IPS-15b (cell line): ENCODE measurements around the gene BLOC1S3.
"Not testable (repeated sequence)": the region's sequence is repeated elsewhere in the genome, so short reads cannot be mapped to it uniquely, and the experiment has no call there.

ENCODE experiments used
- H3K27me3 ChIP-seq: one replicate; pipeline ENCODE4 v1.6.1; 2013; ENCODE audit warnings: low read length; ENCODE audit not compliant: control insufficient read depth, insufficient read depth
- H3K36me3 ChIP-seq: one replicate; pipeline ENCODE4 v1.6.1; 2013; ENCODE audit warnings: low read length; ENCODE audit not compliant: control insufficient read depth, insufficient read depth
- H3K4me1 ChIP-seq: one replicate; pipeline ENCODE4 v1.6.1; 2013; ENCODE audit warnings: mild to moderate bottlenecking, low read length; ENCODE audit not compliant: control insufficient read depth, insufficient read depth
- H3K4me3 ChIP-seq: one replicate; pipeline ENCODE4 v1.5.1; 2013; ENCODE audit warnings: low read depth, low read length
- H3K9ac ChIP-seq: one replicate; pipeline ENCODE4 v1.6.1; 2013; ENCODE audit warnings: low read depth, mild to moderate bottlenecking, low read length
- H3K9me3 ChIP-seq: one replicate; pipeline ENCODE4 v1.6.1; 2013; ENCODE audit warnings: mild to moderate bottlenecking, low read length; ENCODE audit not compliant: control insufficient read depth, insufficient read depth

The BLOC1S3 gene

GRCh38 chr19:45224645-45225044 lies 46.1 kb downstream of the BLOC1S3 start:
- peaks cover 8% of the 10 kb centered on the region for H3K27me3 ChIP-seq
- H3K36me3 ChIP-seq = no peaks in the 10 kb centered on the region
- no peak overlapping the region for H3K4me3 ChIP-seq
- no peak overlapping the region for H3K9ac ChIP-seq
- H3K4me1 ChIP-seq = no peaks in the 10 kb centered on the region
- H3K9me3 ChIP-seq = no peaks in the 10 kb centered on the region

GRCh38 chr19:45229056-45229455 lies 50.5 kb downstream of the BLOC1S3 start:
- not testable (repeated sequence) for H3K4me3 ChIP-seq, H3K4me1 ChIP-seq, H3K36me3 ChIP-seq, H3K9ac ChIP-seq, H3K9me3 ChIP-seq
- peaks cover 27% of the 10 kb centered on the region for H3K27me3 ChIP-seq
